IMR-90 (cell line): Measurements from ENCODE around the gene HCN4. TPM values are rescaled to one million over a fixed set of nuclear protein-coding genes. Genes with fewer than 3 reads are reported as not detected.

Experiments
- ATAC-seq: fragments of 200-7000 bp; cut with Tn5 transposase; 2 replicates; pipeline ENCODE4 v1.9.1; 2020; ENCODE audit warnings: low read depth, mild to moderate bottlenecking, moderate library complexity
- BruUV-seq: library from RNA; stranded (reverse); fragments of 400-500 nt; replicated peaks from 2 replicates; lab custom pipeline; 2021; lab: Mats Ljungman, UMichigan
- CTCF ChIA-PET: fragments of 300-600 bp; formaldehyde crosslinking; extraction: SDS; loops from one replicate; lab custom pipeline; 2021; ENCODE audit warnings: antibody characterized with exemption; lab: Yijun Ruan, JAX
- POLR2A ChIA-PET: fragments of 300-600 bp; sonication (Branson Sonifier 250); formaldehyde crosslinking; loops from one replicate; lab custom pipeline; 2022; ENCODE audit warnings: antibody characterized with exemption; ENCODE audit not compliant: unreplicated experiment; lab: Charles Lee
- DNase-seq: peaks from one replicate; pipeline ENCODE4 v3.0.0; 2013
- H2AFZ ChIP-seq: replicated peaks from 2 replicates; pipeline ENCODE3; 2013; ENCODE audit warnings: low read length, mild to moderate bottlenecking; ENCODE audit not compliant: poor library complexity
- H2AK5ac ChIP-seq: 2 replicates; pipeline ENCODE4 v1.6.1; 2013; ENCODE audit warnings: low read depth, low read length, inconsistent platforms
- H2AK9ac ChIP-seq: replicated peaks from 2 replicates; pipeline ENCODE3; 2013; ENCODE audit warnings: mild to moderate bottlenecking, low read depth, low read length, moderate library complexity; ENCODE audit not compliant: poor library complexity
- H2BK120ac ChIP-seq: 2 replicates; pipeline ENCODE4 v1.6.1; 2013; ENCODE audit warnings: low read depth, low read length, inconsistent platforms
- H2BK15ac ChIP-seq: 3 replicates; pipeline ENCODE4 v1.6.1; 2013; ENCODE audit warnings: low read depth, low read length, inconsistent platforms
- H2BK20ac ChIP-seq: 2 replicates; pipeline ENCODE4 v1.6.1; 2013; ENCODE audit warnings: low read depth, mild to moderate bottlenecking, inconsistent platforms, low read length, moderate library complexity
- H2BK5ac ChIP-seq: 2 replicates; pipeline ENCODE4 v1.6.1; 2013; ENCODE audit warnings: mild to moderate bottlenecking, low read depth, low read length, inconsistent platforms; ENCODE audit not compliant: poor library complexity, severe bottlenecking
- H3K14ac ChIP-seq: replicated peaks from 2 replicates; pipeline ENCODE4 v1.6.1; 2013; ENCODE audit warnings: low read depth, low read length, inconsistent platforms
- H3K18ac ChIP-seq: 2 replicates; pipeline ENCODE4 v1.6.1; 2013; ENCODE audit warnings: low read depth, low read length, control low read depth
- H3K23ac ChIP-seq: 2 replicates; pipeline ENCODE4 v1.6.1; 2013; ENCODE audit warnings: low read depth, low read length, inconsistent platforms
- H3K27ac ChIP-seq: 2 replicates; pipeline ENCODE4 v1.5.1; 2013; ENCODE audit warnings: mild to moderate bottlenecking, control low read depth, low read length; ENCODE audit not compliant: insufficient read depth
- H3K27me3 ChIP-seq: 2 replicates; pipeline ENCODE4 v1.6.1; 2013; ENCODE audit warnings: low read length; ENCODE audit not compliant: control insufficient read depth, insufficient read depth
- H3K36me3 ChIP-seq: 2 replicates; pipeline ENCODE4 v1.6.1; 2013; ENCODE audit warnings: low read length, mixed read lengths; ENCODE audit not compliant: control insufficient read depth, insufficient read depth
- H3K4ac ChIP-seq: 2 replicates; pipeline ENCODE4 v1.6.1; 2013; ENCODE audit warnings: low read depth, low read length, inconsistent platforms
- H3K4me1 ChIP-seq: 2 replicates; pipeline ENCODE4 v1.6.1; 2013; ENCODE audit warnings: low read length, mixed read lengths; ENCODE audit not compliant: control insufficient read depth, insufficient read depth
- H3K4me2 ChIP-seq: 2 replicates; pipeline ENCODE4 v1.6.1; 2013; ENCODE audit warnings: low read depth, mild to moderate bottlenecking, control low read depth, low read length, moderate library complexity
- H3K4me3 ChIP-seq: 2 replicates; pipeline ENCODE4 v1.5.1; 2013; ENCODE audit warnings: low read depth, mild to moderate bottlenecking, control low read depth, low read length, moderate library complexity; ENCODE audit not compliant: insufficient read depth
- H3K56ac ChIP-seq: 2 replicates; pipeline ENCODE4 v1.6.1; 2013; ENCODE audit warnings: low read length, inconsistent platforms; ENCODE audit not compliant: insufficient read depth; ENCODE audit errors: extremely low read depth
- H3K79me1 ChIP-seq, 2 experiments: 2 replicates each; pipeline ENCODE4 v1.6.1; 2013; ENCODE audit warnings: low read length in 2 of 2, inconsistent platforms in 1 of 2, low read depth in 1 of 2
- H3K9ac ChIP-seq: 2 replicates; pipeline ENCODE4 v1.6.1; 2013; ENCODE audit warnings: low read depth, low read length, control low read depth
- H3K9me1 ChIP-seq: 2 replicates; pipeline ENCODE4 v1.6.1; 2013; ENCODE audit warnings: low read length, inconsistent platforms; ENCODE audit not compliant: insufficient read depth
- H3K9me3 ChIP-seq: 2 replicates; pipeline ENCODE4 v1.6.1; 2013; ENCODE audit warnings: low read length; ENCODE audit not compliant: control insufficient read depth, insufficient read depth
- H4K20me1 ChIP-seq: 2 replicates; pipeline ENCODE4 v1.6.1; 2013; ENCODE audit warnings: low read length, inconsistent platforms; ENCODE audit not compliant: insufficient read depth
- H4K5ac ChIP-seq: 2 replicates; pipeline ENCODE4 v1.6.1; 2013; ENCODE audit warnings: mild to moderate bottlenecking, low read depth, low read length, control low read depth
- H4K8ac ChIP-seq, 2 experiments: 2 replicates each; pipeline ENCODE4 v1.6.1; 2013; ENCODE audit warnings: low read depth in 2 of 2, low read length in 2 of 2, control low read depth in 1 of 2, inconsistent platforms in 1 of 2
- H4K91ac ChIP-seq: 2 replicates; pipeline ENCODE4 v1.6.1; 2013; ENCODE audit warnings: low read depth, low read length, inconsistent platforms; ENCODE audit not compliant: insufficient read depth
- CEBPB ChIP-seq: IDR thresholded peaks from 2 replicates; pipeline ENCODE4 v1.6.1; 2012; ENCODE audit warnings: low read depth, low read length, improper control_type of control experiment
- CHD1 ChIP-seq: IDR thresholded peaks from 2 replicates; pipeline ENCODE4 v1.6.1; 2012; ENCODE audit warnings: low read depth, low read length, improper control_type of control experiment
- POLR2A ChIP-seq: IDR thresholded peaks from 2 replicates; pipeline ENCODE4 v1.6.1; 2012; ENCODE audit warnings: mild to moderate bottlenecking, low read depth, low read length
- RCOR1 ChIP-seq: IDR thresholded peaks from 2 replicates; pipeline ENCODE4 v1.6.1; 2012; ENCODE audit warnings: mild to moderate bottlenecking, low read length, improper control_type of control experiment; ENCODE audit not compliant: insufficient replicate concordance
- RFX5 ChIP-seq: IDR thresholded peaks from 2 replicates; pipeline ENCODE4 v1.8.0; 2012; ENCODE audit warnings: low read depth, mild to moderate bottlenecking, low read length, moderate library complexity
- USF2 ChIP-seq: fragments of 150-350 bp; IDR thresholded peaks from 2 replicates; pipeline ENCODE4 v1.6.1; 2017; ENCODE audit warnings: mild to moderate bottlenecking, antibody characterized with exemption, low read length, low read depth
- WGBS, 2 experiments: methylation state at CpG; one replicate each; pipeline versions ENCODE4 v1.1.5 to v1.1.7; 2013; ENCODE audit warnings: missing lambda C conversion rate in 2 of 2; ENCODE audit not compliant: insufficient read length in 1 of 2; ENCODE audit errors: extremely low coverage in 2 of 2; 5-methylcytosine and 5-hydroxymethylcytosine counted together
- dilution Hi-C: fragments of 300-500 bp; cut with HindIII; formaldehyde crosslinking; loops from one replicate; pipeline ENCODE4 v1.14.3; 2018; ENCODE audit warnings: low sequenced_read_pairs; ENCODE audit not compliant: unreplicated experiment
- in situ Hi-C: fragments of 300-500 bp; cut with MboI; formaldehyde crosslinking; loops from 3 replicates; pipeline ENCODE4 v1.14.3; 2019; ENCODE audit warnings: low sequenced_read_pairs, inconsistent platforms, mixed read lengths
- intact Hi-C: fragments of 100-400 bp; cut with micrococcal nuclease; formaldehyde crosslinking; loops from 2 replicates; pipeline ENCODE4 v1.10.0; 2022
- polyA plus RNA-seq, 3 experiments: library from polyadenylated mRNA; depleted of rRNA; stranded (reverse); fragments of >200 nt; gene quantifications; 2 replicates each; pipeline ENCODE4 v1.2.3, GENCODE V29; 2012; ENCODE audit warnings: low replicate concordance in 1 of 3
- total RNA-seq: library from RNA; depleted of rRNA; stranded (reverse); fragments of >200 nt; gene quantifications from 2 replicates; pipeline ENCODE4 v1.2.3, GENCODE V29; 2012

Gene HCN4
- total and polyA plus RNA-seq, 2 of the 4 experiments (the other 2 are of a cell fraction) = not detected

GRCh38 chr15:73295630-73296286 lies 73.0 kb downstream of the HCN4 start:
- BruUV-seq = no TSS peak
- TF ChIP-seq USF2 (no peak), CHD1 (no peak), RFX5 (no peak), CEBPB (peak; percentile 67), RCOR1 (no peak), POLR2A (no peak)

More at GRCh38 chr15:73295630-73296286, 73.0 kb downstream of the HCN4 start:
- 82% methylated on average over 3 of the region's 6 CpGs; no CpG with 5 or more reads in 1 of the 2 experiments for WGBS, 2 experiments
- H3K4ac ChIP-seq = no peak overlapping the region
- H3K9ac ChIP-seq = no peak overlapping the region
- no peak overlapping the region for H3K4me2 ChIP-seq
- no peak overlapping the region for H3K14ac ChIP-seq
- intact Hi-C loops (no loop called here), dilution Hi-C loops (no loop called here), in situ Hi-C loops (no loop called here)
- H3K27me3 ChIP-seq = no peaks in the 10 kb centered on the region
- H2AFZ ChIP-seq = peak overlapping the region; percentile 55
- no peak overlapping the region for H3K56ac ChIP-seq
- H3K23ac ChIP-seq = no peak overlapping the region
- DNase-seq (peak; percentile 42), ATAC-seq (peak; percentile 57)
- CTCF ChIA-PET = no interaction called here
- no peaks in the 10 kb centered on the region for H3K9me3 ChIP-seq
- no peak overlapping the region for H2BK15ac ChIP-seq
- H4K20me1 ChIP-seq = no peaks in the 10 kb centered on the region
- H3K27ac ChIP-seq = no peak overlapping the region
- no peak overlapping the region for H3K18ac ChIP-seq
- H2BK20ac ChIP-seq = no peak overlapping the region
- H2BK5ac ChIP-seq = no peak overlapping the region
- H3K4me3 ChIP-seq = no peak overlapping the region
- H2AK9ac ChIP-seq = no peak overlapping the region
- H4K91ac ChIP-seq = no peak overlapping the region
- H4K5ac ChIP-seq = no peak overlapping the region
- H3K36me3 ChIP-seq = peaks cover 13% of the 10 kb centered on the region
- no peak overlapping the region for H2AK5ac ChIP-seq
- H4K8ac ChIP-seq = no peak overlapping the region
- peaks cover 6% of the 10 kb centered on the region for H3K4me1 ChIP-seq
- H2BK120ac ChIP-seq = no peak overlapping the region
- H3K9me1 ChIP-seq = peaks cover 10% of the 10 kb centered on the region
- no peaks in the 10 kb centered on the region for H3K79me1 ChIP-seq
- POLR2A ChIA-PET = no interaction called here
